HUES48 (cell line): ENCODE data around the gene MEGF6.

Source experiments
- H3K27ac ChIP-seq: one replicate; pipeline ENCODE4 v1.7.0; 2013; ENCODE audit warnings: low read depth, low read length, inconsistent platforms
- H3K27me3 ChIP-seq: 2 replicates; pipeline ENCODE4 v1.6.1; 2013; ENCODE audit warnings: mild to moderate bottlenecking, low read length; ENCODE audit not compliant: control insufficient read depth, insufficient read depth
- H3K36me3 ChIP-seq: 2 replicates; pipeline ENCODE4 v1.6.1; 2013; ENCODE audit warnings: low read length; ENCODE audit not compliant: control insufficient read depth, insufficient read depth
- H3K4me1 ChIP-seq: 2 replicates; pipeline ENCODE4 v1.6.1; 2013; ENCODE audit warnings: mild to moderate bottlenecking, low read length; ENCODE audit not compliant: control insufficient read depth, insufficient read depth
- H3K4me3 ChIP-seq: 2 replicates; pipeline ENCODE4 v1.5.1; 2013; ENCODE audit warnings: mild to moderate bottlenecking, low read depth, low read length
- H3K9ac ChIP-seq: 2 replicates; pipeline ENCODE4 v1.6.1; 2013; ENCODE audit warnings: mild to moderate bottlenecking, low read depth, low read length, moderate library complexity
- H3K9me3 ChIP-seq: 2 replicates; pipeline ENCODE4 v1.6.1; 2013; ENCODE audit warnings: low read length; ENCODE audit not compliant: control insufficient read depth, insufficient read depth

Gene MEGF6

DNA sequence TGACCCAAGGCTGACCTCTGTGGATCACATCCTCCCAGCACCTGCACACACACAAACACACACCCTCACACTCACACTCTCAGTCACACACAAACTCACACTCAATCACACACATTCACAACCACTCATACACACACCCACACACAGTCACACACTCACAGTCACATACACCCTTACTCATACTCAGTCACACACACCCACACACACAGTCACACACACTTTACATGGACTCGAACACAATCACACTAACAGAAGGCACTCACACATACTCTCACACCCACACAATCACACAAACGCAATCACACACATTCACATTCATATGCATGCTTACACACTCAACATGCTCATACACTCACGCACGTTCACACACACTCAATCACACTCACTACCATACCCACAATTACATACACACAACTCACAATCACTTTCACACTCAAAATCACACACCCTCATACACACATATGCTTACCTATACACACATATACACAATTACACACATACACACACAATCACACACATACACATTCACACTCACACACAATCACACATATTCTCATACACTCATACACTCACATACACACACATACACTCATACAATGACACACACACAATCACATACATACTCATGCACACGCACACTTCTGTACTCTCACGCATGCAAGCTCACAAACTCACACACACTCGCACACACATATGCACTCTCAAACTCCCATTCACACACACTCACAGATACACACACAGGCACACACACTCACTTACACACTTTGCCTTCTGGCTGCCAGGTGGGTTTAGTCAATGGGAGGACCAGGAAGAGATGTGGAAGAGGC lies 6.1 kb downstream of the MEGF6 start:
- Histone ChIP-seq H3K9ac (no peak overlapping the region), H3K4me1 (no peaks in the 10 kb centered on the region), H3K27me3 (no peaks in the 10 kb centered on the region), H3K4me3 (no peak overlapping the region), H3K27ac (no peak overlapping the region), H3K36me3 (no peaks in the 10 kb centered on the region), H3K9me3 (no peaks in the 10 kb centered on the region)

DNA sequence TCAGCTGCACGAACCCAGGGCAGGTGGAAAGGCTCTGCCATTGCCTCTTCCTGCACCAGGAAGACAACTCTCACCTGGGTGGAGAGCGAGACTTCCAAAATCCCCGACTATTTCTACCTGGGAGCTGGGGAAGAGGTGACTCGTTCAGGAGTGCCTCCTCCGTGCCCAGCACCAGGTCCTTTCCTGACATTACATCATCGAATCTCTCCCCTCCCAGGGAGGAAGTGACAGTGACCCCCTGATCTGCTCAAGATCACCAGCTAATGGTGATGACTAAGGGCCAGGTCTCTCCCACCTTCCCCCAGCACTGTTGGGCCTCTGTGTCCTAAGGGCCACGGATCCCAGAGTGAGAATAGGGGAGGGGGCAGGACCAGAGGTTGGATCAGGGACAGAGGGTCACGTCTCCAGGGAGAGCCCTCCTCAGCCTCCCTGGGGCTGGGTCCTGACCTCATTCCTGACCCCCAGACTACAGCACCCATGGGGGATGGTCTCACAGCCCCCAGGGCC lies 6.8 kb downstream of the MEGF6 start:
- Histone ChIP-seq H3K9ac (no peak overlapping the region), H3K9me3 (no peaks in the 10 kb centered on the region), H3K27ac (no peak overlapping the region), H3K36me3 (no peaks in the 10 kb centered on the region), H3K27me3 (no peaks in the 10 kb centered on the region), H3K4me3 (no peak overlapping the region), H3K4me1 (no peaks in the 10 kb centered on the region)

GRCh38 chr1:3603571-3604467 lies 7.5 kb downstream of the MEGF6 start:
- Histone ChIP-seq H3K4me3 (no peak overlapping the region), H3K36me3 (no peaks in the 10 kb centered on the region), H3K27me3 (no peaks in the 10 kb centered on the region), H3K9me3 (no peaks in the 10 kb centered on the region), H3K27ac (no peak overlapping the region), H3K9ac (no peak overlapping the region), H3K4me1 (no peaks in the 10 kb centered on the region)

- no peaks in the 10 kb centered on the region for H3K36me3 ChIP-seq
- H3K4me3 ChIP-seq: no peak overlapping the region
- H3K4me1 ChIP-seq: peaks cover 5% of the 10 kb centered on the region; the same call in 1 of the 2 replicates
- no peak overlapping the region for H3K27ac ChIP-seq
- no peaks in the 10 kb centered on the region for H3K27me3 ChIP-seq
- no peaks in the 10 kb centered on the region for H3K9me3 ChIP-seq
- no peak overlapping the region for H3K9ac ChIP-seq
Measured at GRCh38 chr1:3603156-3603555, 8.2 kb downstream of the MEGF6 start.

DNA sequence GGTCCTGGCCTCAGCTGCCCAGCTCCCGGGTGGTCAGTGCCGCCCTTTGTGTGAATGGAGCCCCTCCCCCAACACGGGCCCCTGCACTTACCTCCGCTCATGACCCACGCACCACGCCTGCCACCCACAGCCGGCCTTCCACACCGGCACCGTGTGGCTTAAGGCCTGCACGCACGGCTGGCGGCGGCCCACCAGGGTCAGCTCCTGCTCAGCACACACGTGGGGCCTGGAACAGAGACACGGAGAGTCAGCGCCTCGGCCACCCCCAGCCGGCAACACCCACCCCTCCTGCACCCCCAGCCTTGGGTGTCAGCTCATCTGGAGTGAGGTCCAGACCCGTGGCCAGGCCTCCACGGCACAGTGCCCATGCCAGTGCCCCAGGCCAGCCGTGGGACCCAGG lies 8.9 kb downstream of the MEGF6 start:
- Histone ChIP-seq H3K9ac (no peak overlapping the region), H3K4me1 (peaks cover 13% of the 10 kb centered on the region), H3K27ac (no peak overlapping the region)

GRCh38 chr1:3601743-3602142 lies 9.6 kb downstream of the MEGF6 start:
- H3K9ac ChIP-seq: no peak overlapping the region

More for the DNA sequence above, 8.9 kb downstream of the MEGF6 start:
- no peaks in the 10 kb centered on the region for H3K9me3 ChIP-seq
- no peaks in the 10 kb centered on the region for H3K36me3 ChIP-seq
- H3K27me3 ChIP-seq: no peaks in the 10 kb centered on the region
- no peak overlapping the region for H3K4me3 ChIP-seq

DNA sequence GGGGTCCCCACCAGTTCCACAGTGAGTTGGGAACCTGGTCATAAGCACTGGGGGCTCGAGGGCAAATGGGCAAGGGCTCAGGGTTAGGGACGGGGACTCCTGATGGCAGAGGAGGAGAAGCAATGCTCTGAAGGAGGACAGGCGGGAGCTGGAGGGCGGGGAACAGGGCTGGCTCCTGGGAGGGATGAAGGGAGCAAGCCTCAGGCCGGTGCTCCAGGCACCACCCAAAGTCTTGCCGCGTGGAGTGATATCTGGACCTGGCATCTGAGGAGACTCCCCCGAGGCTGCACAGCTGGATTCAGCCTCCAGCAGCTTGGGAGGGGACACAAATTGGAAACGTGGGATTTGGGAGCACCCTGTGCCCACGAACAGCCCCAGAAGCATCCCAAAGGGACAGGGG lies 11.0 kb downstream of the MEGF6 start:
- Histone ChIP-seq H3K27me3 (no peaks in the 10 kb centered on the region), H3K4me1 (peaks cover 13% of the 10 kb centered on the region), H3K9ac (no peak overlapping the region)

More at GRCh38 chr1:3601743-3602142, 9.6 kb downstream of the MEGF6 start:
- no peaks in the 10 kb centered on the region for H3K27me3 ChIP-seq
- H3K4me3 ChIP-seq: no peak overlapping the region
- H3K27ac ChIP-seq: no peak overlapping the region
- H3K36me3 ChIP-seq: no peaks in the 10 kb centered on the region
- peaks cover 13% of the 10 kb centered on the region for H3K4me1 ChIP-seq
- no peaks in the 10 kb centered on the region for H3K9me3 ChIP-seq

GRCh38 chr1:3599816-3600215 lies 11.5 kb downstream of the MEGF6 start:
- H3K4me1 ChIP-seq: peaks cover 13% of the 10 kb centered on the region
- H3K4me3 ChIP-seq: no peak overlapping the region
- H3K27me3 ChIP-seq: no peaks in the 10 kb centered on the region
- H3K27ac ChIP-seq: no peak overlapping the region
- no peaks in the 10 kb centered on the region for H3K36me3 ChIP-seq
- H3K9ac ChIP-seq: no peak overlapping the region
- no peaks in the 10 kb centered on the region for H3K9me3 ChIP-seq

More for the DNA sequence above, 11.0 kb downstream of the MEGF6 start:
- Histone ChIP-seq H3K4me3 (no peak overlapping the region), H3K36me3 (no peaks in the 10 kb centered on the region), H3K27ac (no peak overlapping the region), H3K9me3 (no peaks in the 10 kb centered on the region)

- Histone ChIP-seq H3K4me1 (peaks cover 13% of the 10 kb centered on the region), H3K9me3 (no peaks in the 10 kb centered on the region), H3K4me3 (no peak overlapping the region), H3K36me3 (no peaks in the 10 kb centered on the region), H3K9ac (no peak overlapping the region), H3K27ac (no peak overlapping the region), H3K27me3 (no peaks in the 10 kb centered on the region)
Measured at GRCh38 chr1:3599286-3599811, 12.0 kb downstream of the MEGF6 start.

DNA sequence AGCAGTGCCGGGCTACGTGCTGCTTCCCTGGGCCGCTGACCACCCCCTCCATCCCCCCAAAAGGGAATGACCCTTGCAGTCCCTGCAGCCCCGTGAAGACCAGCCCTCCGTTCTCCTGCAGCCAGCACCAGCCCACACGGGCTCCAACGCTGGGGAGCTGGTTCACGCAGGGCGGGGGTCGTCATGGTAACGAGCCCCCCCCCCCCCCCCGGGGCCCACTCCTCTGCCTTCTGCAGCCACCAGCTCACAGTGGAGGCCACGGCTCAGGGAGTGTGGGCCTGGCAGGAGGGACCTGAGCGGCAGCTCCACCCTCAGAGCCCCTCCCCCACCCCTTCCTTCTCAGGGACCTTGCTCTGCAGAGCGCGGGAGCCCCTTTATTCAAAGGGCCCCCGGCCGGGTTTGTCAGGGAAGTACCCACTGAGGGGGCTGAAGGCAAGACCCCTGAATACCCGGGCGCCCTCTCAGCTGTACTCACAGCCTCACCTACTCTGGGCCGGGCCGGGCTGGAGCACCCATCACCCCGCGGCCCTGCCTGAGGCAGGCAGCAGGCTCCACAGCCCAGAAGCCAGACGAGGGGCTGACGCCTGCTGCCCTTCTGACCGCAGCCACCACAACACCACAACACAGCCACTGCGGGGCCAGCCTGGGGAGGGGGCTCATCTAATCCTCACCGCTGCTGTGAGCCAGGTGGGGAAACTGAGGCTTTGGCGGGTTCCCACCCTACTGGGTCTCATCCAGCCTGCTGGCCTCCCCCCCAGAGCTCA lies 12.6 kb downstream of the MEGF6 start:
- no peak overlapping the region for H3K9ac ChIP-seq
- H3K4me1 ChIP-seq: peaks cover 13% of the 10 kb centered on the region
- H3K36me3 ChIP-seq: no peaks in the 10 kb centered on the region
- no peaks in the 10 kb centered on the region for H3K9me3 ChIP-seq
- no peaks in the 10 kb centered on the region for H3K27me3 ChIP-seq
- H3K27ac ChIP-seq: no peak overlapping the region
- no peak overlapping the region for H3K4me3 ChIP-seq
